Measurements from ENCODE around the gene GPC6. TPM values are rescaled to one million over a fixed set of nuclear protein-coding genes. Genes with fewer than 3 reads are reported as not detected.

GPC6 gene
- total RNA-seq, 1 donor from 2014 or later, result 20.1 TPM

GRCh38 chr13:94028650-94029049 is 802.0 kb downstream of the GPC6 start:
- no peak for DNase-seq (ENCODE audit: low read depth)

- DNase-seq (ENCODE audit: low read depth), result no peak
Observed at GRCh38 chr13:94030415-94031119, 804.0 kb downstream of the GPC6 start.

- DNase-seq (ENCODE audit: low read depth), result no peak
Observed at GRCh38 chr13:94031609-94032008, 805.0 kb downstream of the GPC6 start.

GRCh38 chr13:94033098-94033497 is 806.5 kb downstream of the GPC6 start:
- DNase-seq (ENCODE audit: low read depth), result peak; percentile 24

- no peak for DNase-seq (ENCODE audit: low read depth)
Observed at GRCh38 chr13:94033830-94034642, 807.4 kb downstream of the GPC6 start.

GRCh38 chr13:94050039-94050438 is 823.4 kb downstream of the GPC6 start:
- no peak for DNase-seq (ENCODE audit: low read depth)

GRCh38 chr13:94050686-94051085 is 824.1 kb downstream of the GPC6 start:
- no peak for DNase-seq (ENCODE audit: low read depth)

- DNase-seq (ENCODE audit: low read depth), result no peak
Observed at GRCh38 chr13:94053986-94054593, 827.5 kb downstream of the GPC6 start.

GRCh38 chr13:94056362-94056990 is 829.9 kb downstream of the GPC6 start:
- no peak for DNase-seq (ENCODE audit: low read depth)

GRCh38 chr13:94057618-94058186 is 831.1 kb downstream of the GPC6 start:
- DNase-seq (ENCODE audit: low read depth), result no peak

- DNase-seq (ENCODE audit: low read depth), result no peak
Observed at GRCh38 chr13:94058821-94059360, 832.3 kb downstream of the GPC6 start.

GRCh38 chr13:94061301-94061700 is 834.7 kb downstream of the GPC6 start:
- DNase-seq (ENCODE audit: low read depth), result peak; percentile 21

- DNase-seq (ENCODE audit: low read depth), result peak; percentile 49
Observed at GRCh38 chr13:94063096-94063495, 836.5 kb downstream of the GPC6 start.

- no peak for DNase-seq (ENCODE audit: low read depth)
Observed at GRCh38 chr13:94063848-94064247, 837.2 kb downstream of the GPC6 start.

GRCh38 chr13:94065741-94066140 is 839.1 kb downstream of the GPC6 start:
- DNase-seq (ENCODE audit: low read depth), result no peak

- DNase-seq (ENCODE audit: low read depth), result peak; percentile 63
Observed at GRCh38 chr13:94073007-94073744, 846.6 kb downstream of the GPC6 start.

GRCh38 chr13:94079876-94080275 is 853.3 kb downstream of the GPC6 start:
- DNase-seq (ENCODE audit: low read depth), result peak; percentile 54

GRCh38 chr13:94080527-94080926 is 853.9 kb downstream of the GPC6 start:
- DNase-seq (ENCODE audit: low read depth), result peak; percentile 12

GRCh38 chr13:94087100-94087499 is 860.5 kb downstream of the GPC6 start:
- DNase-seq (ENCODE audit: low read depth), result no peak

- DNase-seq (ENCODE audit: low read depth), result no peak
Observed at GRCh38 chr13:94088742-94089141, 862.1 kb downstream of the GPC6 start.
